HEK293 (cell line): ENCODE data around the gene KRTAP9-7.

ENCODE experiments used
- CTCF ChIA-PET: fragments of 350-600 bp; formaldehyde crosslinking; extraction: SDS; loops from one replicate; lab custom pipeline; 2021; ENCODE audit warnings: antibody characterized with exemption; lab: Yijun Ruan, JAX
- POLR2A ChIA-PET: fragments of 300-600 bp; formaldehyde crosslinking; extraction: SDS; loops from one replicate; lab custom pipeline; 2020; ENCODE audit warnings: antibody characterized with exemption, inconsistent platforms; lab: Yijun Ruan, JAX
- H3K27ac ChIP-seq: fragments of 200-500 bp; sonication (Bioruptor generic); 2 replicates; pipeline ENCODE4 v1.5.1; 2014; ENCODE audit warnings: low read depth, low read length, control low read depth, inconsistent platforms; ENCODE audit errors: extremely low read depth
- H3K36me3 ChIP-seq, 2 experiments: fragments of 200-500 bp in 1 of 2; sonication (Bioruptor generic) in 1 of 2; 1 replicate in 1 of 2; 2 replicates in 1 of 2; pipeline ENCODE4 v1.5.1; 2014 to 2017; ENCODE audit warnings: inconsistent platforms in 2 of 2, low read length in 2 of 2; ENCODE audit not compliant: control insufficient read depth in 2 of 2, insufficient read depth in 1 of 2
- H3K4me1 ChIP-seq: fragments of 200-500 bp; sonication (Bioruptor generic); 2 replicates; pipeline ENCODE4 v1.5.1; 2014; ENCODE audit warnings: mild to moderate bottlenecking, low read length, inconsistent platforms; ENCODE audit not compliant: control insufficient read depth, insufficient read depth
- H3K4me3 ChIP-seq: 2 replicates; pipeline ENCODE4 v1.5.1; 2011; ENCODE audit warnings: low read depth, mild to moderate bottlenecking, control low read depth, low read length, moderate library complexity
- H3K9me3 ChIP-seq: fragments of 200-500 bp; sonication (Bioruptor generic); 2 replicates; pipeline ENCODE4 v1.5.1; 2014; ENCODE audit warnings: low read depth, low read length, inconsistent platforms; ENCODE audit not compliant: control insufficient read depth, insufficient read depth
- GLI2 ChIP-seq: fragments of 450-650 bp; formaldehyde crosslinking; IDR thresholded peaks from 2 replicates; pipeline ENCODE4; 2017; ENCODE audit warnings: missing biosample characterization, missing genetic modification characterization, low read depth, borderline replicate concordance
- KLF1 ChIP-seq: fragments of 450-650 bp; formaldehyde crosslinking; IDR thresholded peaks from 2 replicates; pipeline ENCODE4 v1.5.1; 2016; ENCODE audit warnings: missing biosample characterization, missing genetic modification characterization
- KLF16 ChIP-seq: fragments of 450-650 bp; formaldehyde crosslinking; IDR thresholded peaks from 2 replicates; pipeline ENCODE4 v1.5.1; 2017; ENCODE audit warnings: missing biosample characterization, missing genetic modification characterization
- SCRT1 ChIP-seq: fragments of 450-650 bp; formaldehyde crosslinking; IDR thresholded peaks from 2 replicates; pipeline ENCODE4 v1.5.1; 2016; ENCODE audit warnings: missing biosample characterization, missing genetic modification characterization, borderline replicate concordance
- ZBTB11 ChIP-seq: fragments of 450-650 bp; formaldehyde crosslinking; conservative IDR thresholded peaks from 2 replicates; pipeline ENCODE4 v1.5.1; 2016; ENCODE audit warnings: low read depth, missing biosample characterization, missing genetic modification characterization
- ZBTB44 ChIP-seq: fragments of 450-650 bp; IDR thresholded peaks from 2 replicates; pipeline ENCODE4 v1.5.1; 2018; ENCODE audit warnings: missing biosample characterization, mild to moderate bottlenecking, missing genetic modification characterization
- ZNF521 ChIP-seq: fragments of 450-650 bp; formaldehyde crosslinking; IDR thresholded peaks from 2 replicates; pipeline ENCODE4 v1.5.1; 2017; ENCODE audit warnings: missing biosample characterization, mild to moderate bottlenecking, missing genetic modification characterization
- ZNF701 ChIP-seq: fragments of 450-650 bp; formaldehyde crosslinking; IDR thresholded peaks from 2 replicates; pipeline ENCODE4 v1.5.1; 2016; ENCODE audit warnings: missing biosample characterization, missing genetic modification characterization
- ZNF785 ChIP-seq: fragments of 450-650 bp; formaldehyde crosslinking; IDR thresholded peaks from 2 replicates; pipeline ENCODE4 v1.5.1; 2016; ENCODE audit warnings: missing biosample characterization, missing genetic modification characterization
- ZNF843 ChIP-seq: fragments of 450-650 bp; formaldehyde crosslinking; IDR thresholded peaks from 2 replicates; pipeline ENCODE4 v1.5.1; 2016; ENCODE audit warnings: missing biosample characterization, missing genetic modification characterization
- TF ChIP-seq, protein P1 (sequence below): fragments of 450-650 bp; IDR thresholded peaks from 2 replicates; pipeline ENCODE4 v1.5.1; 2018; ENCODE audit warnings: missing biosample characterization, missing genetic modification characterization

Gene KRTAP9-7

GRCh38 chr17:41325611-41326010, 50.1 kb downstream of the KRTAP9-7 start:
- TF ChIP-seq, protein P1, sequence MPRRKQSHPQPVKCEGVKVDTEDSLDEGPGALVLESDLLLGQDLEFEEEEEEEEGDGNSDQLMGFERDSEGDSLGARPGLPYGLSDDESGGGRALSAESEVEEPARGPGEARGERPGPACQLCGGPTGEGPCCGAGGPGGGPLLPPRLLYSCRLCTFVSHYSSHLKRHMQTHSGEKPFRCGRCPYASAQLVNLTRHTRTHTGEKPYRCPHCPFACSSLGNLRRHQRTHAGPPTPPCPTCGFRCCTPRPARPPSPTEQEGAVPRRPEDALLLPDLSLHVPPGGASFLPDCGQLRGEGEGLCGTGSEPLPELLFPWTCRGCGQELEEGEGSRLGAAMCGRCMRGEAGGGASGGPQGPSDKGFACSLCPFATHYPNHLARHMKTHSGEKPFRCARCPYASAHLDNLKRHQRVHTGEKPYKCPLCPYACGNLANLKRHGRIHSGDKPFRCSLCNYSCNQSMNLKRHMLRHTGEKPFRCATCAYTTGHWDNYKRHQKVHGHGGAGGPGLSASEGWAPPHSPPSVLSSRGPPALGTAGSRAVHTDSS, result no peak
- TF ChIP-seq ZNF785 (tag by site-specific recombination) (no peak), KLF16 (tag by site-specific recombination) (no peak), ZBTB11 (tag by site-specific recombination) (no peak), KLF1 (tag by site-specific recombination) (no peak), ZNF701 (tag by site-specific recombination) (no peak), GLI2 (tag by site-specific recombination) (no peak), ZNF843 (tag by site-specific recombination) (no peak), SCRT1 (tag by site-specific recombination) (no peak), ZBTB44 (tag by site-specific recombination) (no peak), ZNF521 (tag by site-specific recombination) (no peak)
- Histone ChIP-seq H3K4me1 (no peaks in the 10 kb centered on the region), H3K9me3 (no peaks in the 10 kb centered on the region), H3K4me3 (no peak overlapping the region), H3K36me3 (no peaks in the 10 kb centered on the region), H3K27ac (no peak overlapping the region)
- ChIA-PET POLR2A (no interaction called here), CTCF (no interaction called here)
